VCaP (cell line): ENCODE measurements around the gene EPB41.

Experiments
- H3K27ac ChIP-seq: fragments of 450-650 bp; 2 replicates; pipeline ENCODE4 v1.5.1; 2017
- CTCF ChIP-seq: fragments of 450-650 bp; conservative IDR thresholded peaks from 2 replicates; pipeline ENCODE4 v1.5.1; 2017; ENCODE audit warnings: mild to moderate bottlenecking, moderate library complexity

Gene EPB41

GRCh38 chr1:29119121-29119929, 205.0 kb downstream of the EPB41 start:
- TF ChIP-seq CTCF, result no peak
- no peak overlapping the region for H3K27ac ChIP-seq

DNA sequence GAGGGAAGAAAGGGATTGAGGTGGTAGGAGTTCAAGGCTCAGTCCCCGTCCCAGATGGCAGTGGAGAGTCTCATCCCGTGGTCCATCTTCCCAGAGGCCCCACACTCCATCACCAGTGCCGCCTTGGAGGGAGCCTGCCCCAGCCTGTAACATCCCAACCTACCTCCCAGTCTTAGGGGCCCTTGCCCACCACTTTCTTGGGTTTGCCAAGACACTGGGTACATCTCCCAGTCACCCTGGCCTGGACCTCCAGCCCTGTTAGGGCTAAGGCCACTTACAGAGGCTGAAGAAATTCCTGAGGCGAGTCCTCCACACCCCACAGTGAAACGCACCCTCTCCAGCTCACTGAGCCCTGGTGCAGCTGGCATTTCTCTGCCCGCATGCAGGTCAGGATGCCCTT, 206.0 kb downstream of the EPB41 start:
- TF ChIP-seq CTCF, result no peak

GRCh38 chr1:29120947-29121485, 206.6 kb downstream of the EPB41 start:
- peak; percentile 39; the same call in 1 of the 2 replicates for TF ChIP-seq CTCF
- no peak overlapping the region for H3K27ac ChIP-seq

More for the DNA sequence above, 206.0 kb downstream of the EPB41 start:
- no peak overlapping the region for H3K27ac ChIP-seq

- TF ChIP-seq CTCF, result peak; percentile 18; the same call in 1 of the 2 replicates
Observed at GRCh38 chr1:29121516-29121935, 207.2 kb downstream of the EPB41 start.

DNA sequence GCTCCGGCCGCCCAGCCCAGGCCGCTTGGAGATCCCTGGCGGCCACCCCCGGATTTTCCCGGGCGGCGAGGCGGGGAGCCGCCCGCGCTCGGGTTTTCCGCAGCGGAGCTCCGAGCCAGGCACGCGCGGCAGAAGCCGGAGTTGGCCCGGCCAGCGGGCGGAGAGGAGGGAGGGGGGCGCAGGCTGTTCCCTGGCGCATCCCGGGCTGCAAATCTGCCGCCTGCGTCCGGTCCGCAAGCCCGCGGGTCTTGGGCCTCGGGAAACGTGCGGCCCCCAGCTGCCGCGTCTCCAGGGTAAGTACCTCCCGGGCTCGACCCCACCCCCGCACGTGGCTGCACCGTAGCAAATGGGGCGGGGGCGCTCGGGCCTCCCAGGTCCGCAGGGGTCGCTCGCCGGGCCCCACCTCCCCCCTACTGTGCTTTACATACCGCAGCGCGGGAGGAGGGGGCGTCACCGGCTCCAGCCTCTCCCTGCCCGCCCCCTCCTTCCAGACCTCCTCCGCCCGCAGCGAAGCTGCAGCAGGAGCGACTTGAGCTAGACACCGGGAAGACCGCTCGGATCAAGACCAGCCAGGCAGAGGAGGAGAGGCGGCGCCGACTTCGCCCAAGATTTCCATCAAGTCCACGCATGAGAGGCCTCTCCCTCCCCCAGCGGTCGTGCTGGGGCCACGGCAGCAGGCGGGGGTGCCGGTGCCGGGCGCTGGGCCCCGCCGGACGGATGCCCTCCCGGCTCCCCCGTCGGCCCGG, 207.7 kb downstream of the EPB41 start:
- no peak for TF ChIP-seq CTCF
- H3K27ac ChIP-seq, result no peak overlapping the region

More at GRCh38 chr1:29121516-29121935, 207.2 kb downstream of the EPB41 start:
- H3K27ac ChIP-seq, result no peak overlapping the region

- no peak for TF ChIP-seq CTCF
- H3K27ac ChIP-seq, result no peak overlapping the region
Observed at GRCh38 chr1:29122682-29123052, 208.3 kb downstream of the EPB41 start.
